Osteocyte (in vitro differentiated cells): ENCODE measurements around the gene CSH2. TPM values are rescaled to one million over a fixed set of nuclear protein-coding genes. Genes with fewer than 3 reads are reported as not detected.
"Not testable (repeated sequence)": the region's sequence is repeated elsewhere in the genome, so short reads cannot be mapped to it uniquely, and the experiment has no call there.

Source experiments
- DNase-seq: peaks from one replicate; pipeline ENCODE4 v3.0.0; 2021; ENCODE audit warnings: mixed read lengths; ENCODE audit not compliant: unreplicated experiment; ENCODE audit errors: extremely low spot score
- H3K27ac Mint-ChIP-seq: one replicate; pipeline ENCODE4 v1.8.0; 2021; ENCODE audit warnings: mild to moderate bottlenecking, mixed read lengths; ENCODE audit not compliant: unreplicated experiment
- H3K27me3 Mint-ChIP-seq: one replicate; pipeline ENCODE4 v1.8.0; 2021; ENCODE audit warnings: mixed read lengths; ENCODE audit not compliant: unreplicated experiment
- H3K36me3 Mint-ChIP-seq: one replicate; pipeline ENCODE4 v1.8.0; 2021; ENCODE audit warnings: mixed read lengths; ENCODE audit not compliant: unreplicated experiment
- H3K4me1 Mint-ChIP-seq: one replicate; pipeline ENCODE4 v1.8.0; 2021; ENCODE audit warnings: mixed read lengths; ENCODE audit not compliant: unreplicated experiment
- H3K4me3 Mint-ChIP-seq: one replicate; pipeline ENCODE4 v1.8.0; 2021; ENCODE audit warnings: mild to moderate bottlenecking, moderate library complexity, mixed read lengths; ENCODE audit not compliant: unreplicated experiment
- H3K9me3 Mint-ChIP-seq: one replicate; pipeline ENCODE4 v1.8.0; 2021; ENCODE audit warnings: mixed read lengths; ENCODE audit not compliant: unreplicated experiment
- total RNA-seq: library from RNA; stranded (reverse); gene quantifications from 2 replicates; pipeline ENCODE4 v1.2.1, GENCODE V29; 2021
- TF ChIP-seq, protein P1 (sequence below): fragments of 200-600 bp; sonication (generic); IDR thresholded peaks from 2 replicates; pipeline ENCODE4 v1.5.0; 2021; ENCODE audit warnings: antibody characterized with exemption, mild to moderate bottlenecking, moderate library complexity

Gene CSH2
- total RNA-seq, 1 donor from 2014 or later = not detected

GRCh38 chr17:63881935-63882601 lies 8.6 kb upstream of the CSH2 start, which contains the start of gene GH2:
Gene GH2 (minus strand): TSS chr17:63881944. CDS start chr17:63881801, 143 bp downstream.
- Mint-ChIP-seq H3K4me3 (no peak within 1 kb of the TSS), H3K36me3 (no peaks in the 10 kb centered on the region), H3K9me3 (no peaks in the 10 kb centered on the region), H3K27me3 (peaks cover 35% of the 10 kb centered on the region), H3K27ac (no peak within 1 kb of the TSS), H3K4me1 (no peaks in the 10 kb centered on the region)
- TF ChIP-seq, protein P1, sequence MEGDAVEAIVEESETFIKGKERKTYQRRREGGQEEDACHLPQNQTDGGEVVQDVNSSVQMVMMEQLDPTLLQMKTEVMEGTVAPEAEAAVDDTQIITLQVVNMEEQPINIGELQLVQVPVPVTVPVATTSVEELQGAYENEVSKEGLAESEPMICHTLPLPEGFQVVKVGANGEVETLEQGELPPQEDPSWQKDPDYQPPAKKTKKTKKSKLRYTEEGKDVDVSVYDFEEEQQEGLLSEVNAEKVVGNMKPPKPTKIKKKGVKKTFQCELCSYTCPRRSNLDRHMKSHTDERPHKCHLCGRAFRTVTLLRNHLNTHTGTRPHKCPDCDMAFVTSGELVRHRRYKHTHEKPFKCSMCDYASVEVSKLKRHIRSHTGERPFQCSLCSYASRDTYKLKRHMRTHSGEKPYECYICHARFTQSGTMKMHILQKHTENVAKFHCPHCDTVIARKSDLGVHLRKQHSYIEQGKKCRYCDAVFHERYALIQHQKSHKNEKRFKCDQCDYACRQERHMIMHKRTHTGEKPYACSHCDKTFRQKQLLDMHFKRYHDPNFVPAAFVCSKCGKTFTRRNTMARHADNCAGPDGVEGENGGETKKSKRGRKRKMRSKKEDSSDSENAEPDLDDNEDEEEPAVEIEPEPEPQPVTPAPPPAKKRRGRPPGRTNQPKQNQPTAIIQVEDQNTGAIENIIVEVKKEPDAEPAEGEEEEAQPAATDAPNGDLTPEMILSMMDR = peak; percentile 55
- DNase-seq = no peak

- not testable (repeated sequence) for H3K4me1 Mint-ChIP-seq, H3K4me3 Mint-ChIP-seq, H3K36me3 Mint-ChIP-seq, H3K27ac Mint-ChIP-seq, DNase-seq, H3K9me3 Mint-ChIP-seq
- peaks cover 31% of the 10 kb centered on the region for H3K27me3 Mint-ChIP-seq
Observed at GRCh38 chr17:63881337-63881736, 7.9 kb upstream of the CSH2 start.

GRCh38 chr17:63880706-63881105 lies 7.2 kb upstream of the CSH2 start:
- Mint-ChIP-seq H3K9me3 (no peaks in the 10 kb centered on the region), H3K27ac (no peak overlapping the region)

GRCh38 chr17:63878413-63878812 lies 4.9 kb upstream of the CSH2 start:
- H3K9me3 Mint-ChIP-seq, H3K36me3 Mint-ChIP-seq, H3K4me1 Mint-ChIP-seq, DNase-seq, H3K27ac Mint-ChIP-seq, H3K4me3 Mint-ChIP-seq: not testable (repeated sequence)
- peaks cover 29% of the 10 kb centered on the region for H3K27me3 Mint-ChIP-seq

More at GRCh38 chr17:63880706-63881105, 7.2 kb upstream of the CSH2 start:
- DNase-seq = no peak
- H3K4me1 Mint-ChIP-seq = no peaks in the 10 kb centered on the region
- H3K4me3 Mint-ChIP-seq = no peak overlapping the region
- peaks cover 31% of the 10 kb centered on the region for H3K27me3 Mint-ChIP-seq
- H3K36me3 Mint-ChIP-seq = no peaks in the 10 kb centered on the region
- TF ChIP-seq, protein P1 = no peak

- not testable (repeated sequence) for DNase-seq, H3K27ac Mint-ChIP-seq, H3K4me3 Mint-ChIP-seq, H3K36me3 Mint-ChIP-seq, H3K9me3 Mint-ChIP-seq, H3K4me1 Mint-ChIP-seq
- H3K27me3 Mint-ChIP-seq = peaks cover 43% of the 10 kb centered on the region
Observed at GRCh38 chr17:63874693-63875092, 1.2 kb upstream of the CSH2 start.

DNA sequence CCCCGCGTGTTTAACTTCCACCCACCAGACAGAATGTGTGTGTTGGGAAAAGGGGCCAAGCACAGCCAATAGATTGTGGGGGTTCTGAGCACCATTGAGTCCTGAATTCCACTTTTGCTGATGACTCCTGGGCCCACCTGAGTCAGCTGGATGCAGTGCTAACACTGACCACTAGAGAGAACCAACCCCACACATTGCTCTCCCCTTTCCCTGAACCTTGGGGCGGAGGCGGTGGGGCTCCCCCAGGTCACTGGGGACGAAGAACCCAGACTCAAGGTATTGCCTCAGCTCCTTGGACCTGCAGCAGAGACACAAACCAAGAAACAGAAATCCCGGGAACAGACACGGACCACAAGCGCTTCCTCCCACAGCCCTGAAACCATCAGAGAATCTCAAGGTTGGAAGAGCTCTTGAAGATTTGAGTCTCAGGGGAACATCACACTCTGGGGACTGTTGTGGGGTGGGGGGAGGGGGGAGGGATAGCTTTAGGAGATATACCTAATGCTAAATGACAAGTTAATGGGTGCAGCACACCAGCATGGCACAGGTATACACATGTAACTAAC lies 667 bp upstream of the CSH2 start:
- peaks cover 44% of the 10 kb centered on the region for H3K27me3 Mint-ChIP-seq
- H3K4me3 Mint-ChIP-seq, H3K27ac Mint-ChIP-seq, H3K4me1 Mint-ChIP-seq, H3K9me3 Mint-ChIP-seq, DNase-seq, H3K36me3 Mint-ChIP-seq: not testable (repeated sequence)

- not testable (repeated sequence) for H3K36me3 Mint-ChIP-seq, H3K27ac Mint-ChIP-seq, H3K4me1 Mint-ChIP-seq, DNase-seq, H3K4me3 Mint-ChIP-seq, H3K9me3 Mint-ChIP-seq
- peaks cover 29% of the 10 kb centered on the region for H3K27me3 Mint-ChIP-seq
Observed at GRCh38 chr17:63871646-63872365, 1.7 kb downstream of the CSH2 start.

- not testable (repeated sequence) for H3K4me3 Mint-ChIP-seq, H3K36me3 Mint-ChIP-seq, H3K27ac Mint-ChIP-seq, DNase-seq, H3K9me3 Mint-ChIP-seq, H3K4me1 Mint-ChIP-seq
- peaks cover 29% of the 10 kb centered on the region for H3K27me3 Mint-ChIP-seq
Observed at GRCh38 chr17:63870292-63870665, 3.2 kb downstream of the CSH2 start.
